ENCODE measurements around the gene HOXB9. TPM values are rescaled to one million over a fixed set of nuclear protein-coding genes. Genes with fewer than 3 reads are reported as not detected.

Gene HOXB9
- total and polyA plus RNA-seq, 9 of the 15 experiments (the other 6 are each of a cell fraction or from before 2014, with no cell fraction given): 3.1 to 196 (median 77.6) TPM

DNA sequence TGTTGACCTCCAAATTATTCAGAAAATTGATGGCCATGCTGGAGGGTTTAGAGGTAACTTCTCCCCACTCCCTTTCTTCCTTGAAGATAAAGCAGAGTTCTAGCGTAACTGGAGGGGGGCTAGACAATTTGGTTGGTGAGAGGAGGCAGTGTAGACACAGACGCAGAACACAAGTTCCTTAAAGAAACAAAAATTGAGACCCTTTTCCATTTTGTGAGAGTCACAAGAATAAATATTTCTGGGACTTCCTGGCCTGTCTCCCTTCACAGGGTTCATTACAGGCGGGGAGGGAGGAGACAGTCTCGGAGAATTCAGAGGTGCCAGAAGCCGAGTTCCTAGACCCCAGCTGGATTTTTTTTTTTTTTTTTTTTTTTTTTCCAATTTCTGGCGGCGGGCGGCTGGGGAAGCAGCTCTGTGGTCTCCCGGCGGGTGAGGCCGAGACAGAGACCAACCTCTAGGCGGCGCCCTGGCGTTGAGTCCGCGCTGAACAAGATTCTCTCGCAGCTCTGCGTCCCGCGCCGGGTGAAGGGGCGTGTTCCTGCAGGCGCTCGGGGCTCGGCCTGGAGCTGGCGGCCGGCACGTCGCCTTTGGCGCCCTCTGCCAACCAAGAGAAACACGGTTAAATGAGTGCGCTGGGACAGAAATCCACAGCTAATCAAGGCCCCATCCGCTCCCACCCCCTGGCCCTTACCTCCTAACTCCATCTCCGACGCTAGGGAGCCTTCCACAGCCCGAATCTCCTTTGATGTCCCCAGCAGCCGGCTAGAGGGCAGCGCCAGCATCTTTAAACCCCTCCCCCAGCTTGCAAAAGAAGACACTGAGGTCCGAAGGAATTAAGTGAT lies 10.2 kb upstream of the HOXB9 start (continued):
- TF ChIP-seq, protein P1, sequence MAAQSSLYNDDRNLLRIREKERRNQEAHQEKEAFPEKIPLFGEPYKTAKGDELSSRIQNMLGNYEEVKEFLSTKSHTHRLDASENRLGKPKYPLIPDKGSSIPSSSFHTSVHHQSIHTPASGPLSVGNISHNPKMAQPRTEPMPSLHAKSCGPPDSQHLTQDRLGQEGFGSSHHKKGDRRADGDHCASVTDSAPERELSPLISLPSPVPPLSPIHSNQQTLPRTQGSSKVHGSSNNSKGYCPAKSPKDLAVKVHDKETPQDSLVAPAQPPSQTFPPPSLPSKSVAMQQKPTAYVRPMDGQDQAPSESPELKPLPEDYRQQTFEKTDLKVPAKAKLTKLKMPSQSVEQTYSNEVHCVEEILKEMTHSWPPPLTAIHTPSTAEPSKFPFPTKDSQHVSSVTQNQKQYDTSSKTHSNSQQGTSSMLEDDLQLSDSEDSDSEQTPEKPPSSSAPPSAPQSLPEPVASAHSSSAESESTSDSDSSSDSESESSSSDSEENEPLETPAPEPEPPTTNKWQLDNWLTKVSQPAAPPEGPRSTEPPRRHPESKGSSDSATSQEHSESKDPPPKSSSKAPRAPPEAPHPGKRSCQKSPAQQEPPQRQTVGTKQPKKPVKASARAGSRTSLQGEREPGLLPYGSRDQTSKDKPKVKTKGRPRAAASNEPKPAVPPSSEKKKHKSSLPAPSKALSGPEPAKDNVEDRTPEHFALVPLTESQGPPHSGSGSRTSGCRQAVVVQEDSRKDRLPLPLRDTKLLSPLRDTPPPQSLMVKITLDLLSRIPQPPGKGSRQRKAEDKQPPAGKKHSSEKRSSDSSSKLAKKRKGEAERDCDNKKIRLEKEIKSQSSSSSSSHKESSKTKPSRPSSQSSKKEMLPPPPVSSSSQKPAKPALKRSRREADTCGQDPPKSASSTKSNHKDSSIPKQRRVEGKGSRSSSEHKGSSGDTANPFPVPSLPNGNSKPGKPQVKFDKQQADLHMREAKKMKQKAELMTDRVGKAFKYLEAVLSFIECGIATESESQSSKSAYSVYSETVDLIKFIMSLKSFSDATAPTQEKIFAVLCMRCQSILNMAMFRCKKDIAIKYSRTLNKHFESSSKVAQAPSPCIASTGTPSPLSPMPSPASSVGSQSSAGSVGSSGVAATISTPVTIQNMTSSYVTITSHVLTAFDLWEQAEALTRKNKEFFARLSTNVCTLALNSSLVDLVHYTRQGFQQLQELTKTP (IDR thresholded peaks at IDR 0.05; ENCODE audit: low read depth in 1 of 2, partially characterized antibody in 2 of 2): peak in 1 of 2 experiments; percentile 11
- TF ChIP-seq CHD2 (IDR thresholded peaks at IDR 0.05; ENCODE audit: low read depth, low read length): 0 out of 2 replicates have a peak, but pooled peaks have one; percentile 25
- TF ChIP-seq ZSCAN32 (CRISPR knock-in tag; IDR thresholded peaks at IDR 0.05): no peak
- no peak for TF ChIP-seq ZNF197 (CRISPR knock-in tag; IDR thresholded peaks at IDR 0.05; ENCODE audit: low read depth)
- no peak for TF ChIP-seq ELF1 (tag; IDR thresholded peaks at IDR 0.05)
- no peak for TF ChIP-seq LARP7 (IDR thresholded peaks at IDR 0.05)
- peak; percentile 81 for TF ChIP-seq ZFX (CRISPR knock-in tag; IDR thresholded peaks at IDR 0.05)
- TF ChIP-seq, protein P2, sequence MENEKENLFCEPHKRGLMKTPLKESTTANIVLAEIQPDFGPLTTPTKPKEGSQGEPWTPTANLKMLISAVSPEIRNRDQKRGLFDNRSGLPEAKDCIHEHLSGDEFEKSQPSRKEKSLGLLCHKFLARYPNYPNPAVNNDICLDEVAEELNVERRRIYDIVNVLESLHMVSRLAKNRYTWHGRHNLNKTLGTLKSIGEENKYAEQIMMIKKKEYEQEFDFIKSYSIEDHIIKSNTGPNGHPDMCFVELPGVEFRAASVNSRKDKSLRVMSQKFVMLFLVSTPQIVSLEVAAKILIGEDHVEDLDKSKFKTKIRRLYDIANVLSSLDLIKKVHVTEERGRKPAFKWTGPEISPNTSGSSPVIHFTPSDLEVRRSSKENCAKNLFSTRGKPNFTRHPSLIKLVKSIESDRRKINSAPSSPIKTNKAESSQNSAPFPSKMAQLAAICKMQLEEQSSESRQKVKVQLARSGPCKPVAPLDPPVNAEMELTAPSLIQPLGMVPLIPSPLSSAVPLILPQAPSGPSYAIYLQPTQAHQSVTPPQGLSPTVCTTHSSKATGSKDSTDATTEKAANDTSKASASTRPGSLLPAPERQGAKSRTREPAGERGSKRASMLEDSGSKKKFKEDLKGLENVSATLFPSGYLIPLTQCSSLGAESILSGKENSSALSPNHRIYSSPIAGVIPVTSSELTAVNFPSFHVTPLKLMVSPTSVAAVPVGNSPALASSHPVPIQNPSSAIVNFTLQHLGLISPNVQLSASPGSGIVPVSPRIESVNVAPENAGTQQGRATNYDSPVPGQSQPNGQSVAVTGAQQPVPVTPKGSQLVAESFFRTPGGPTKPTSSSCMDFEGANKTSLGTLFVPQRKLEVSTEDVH (IDR thresholded peaks at IDR 0.05; ENCODE audit: low read depth, partially characterized antibody): no peak
- TF ChIP-seq NCOA6 (IDR thresholded peaks at IDR 0.05): no peak
- TF ChIP-seq SMAD3 (CRISPR knock-in tag; conservative IDR thresholded peaks at IDR 0.05): 0 out of 2 replicates have a peak, but pooled peaks have one; percentile 49
- no peak for TF ChIP-seq IFI16 (CRISPR knock-in tag; IDR thresholded peaks at IDR 0.05)
- TF ChIP-seq ZNF282 (CRISPR knock-in tag; IDR thresholded peaks at IDR 0.05): no peak
- peak; percentile 20; the same call in 1 of the 2 replicates for TF ChIP-seq SMC3 (conservative IDR thresholded peaks at IDR 0.05; ENCODE audit: insufficient read depth, low read depth, low read length)
- TF ChIP-seq KDM4B (IDR thresholded peaks at IDR 0.05; ENCODE audit: borderline replicate concordance in 2 of 2, low read depth in 1 of 2): no peak
- 0 out of 2 replicates have a peak, but pooled peaks have one; percentile 63 for TF ChIP-seq HNRNPL (IDR thresholded peaks at IDR 0.05; ENCODE audit: low read depth, low read length)
- no peak for TF ChIP-seq CREB5 (CRISPR knock-in tag; IDR thresholded peaks at IDR 0.05)
- no peak for TF ChIP-seq SAFB2 (IDR thresholded peaks at IDR 0.05; ENCODE audit: borderline replicate concordance, low read depth, low read length, severe bottlenecking)
- TF ChIP-seq CREM (IDR thresholded peaks at IDR 0.05; ENCODE audit: low read depth): peak; percentile 58
- TF ChIP-seq CBX2 (IDR thresholded peaks at IDR 0.05; ENCODE audit: insufficient read depth, low read length, poor library complexity, severe bottlenecking): no peak
- TF ChIP-seq CEBPB (tag; IDR thresholded peaks at IDR 0.05): no peak

All from K562 (cell line).